GM10266 (cell line): Measurements from ENCODE around the gene PITHD1.

Experiments used
- DNase-seq: peaks from one replicate; pipeline ENCODE4 v3.0.0; 2012; ENCODE audit errors: extremely low spot score
- TF ChIP-seq, protein P1 (sequence below): IDR thresholded peaks from 2 replicates; pipeline ENCODE4 v1.5.1; 2012; ENCODE audit warnings: mild to moderate bottlenecking, low read depth; ENCODE audit not compliant: control insufficient read depth, insufficient read depth; ENCODE audit errors: missing control alignments

The PITHD1 gene

DNA sequence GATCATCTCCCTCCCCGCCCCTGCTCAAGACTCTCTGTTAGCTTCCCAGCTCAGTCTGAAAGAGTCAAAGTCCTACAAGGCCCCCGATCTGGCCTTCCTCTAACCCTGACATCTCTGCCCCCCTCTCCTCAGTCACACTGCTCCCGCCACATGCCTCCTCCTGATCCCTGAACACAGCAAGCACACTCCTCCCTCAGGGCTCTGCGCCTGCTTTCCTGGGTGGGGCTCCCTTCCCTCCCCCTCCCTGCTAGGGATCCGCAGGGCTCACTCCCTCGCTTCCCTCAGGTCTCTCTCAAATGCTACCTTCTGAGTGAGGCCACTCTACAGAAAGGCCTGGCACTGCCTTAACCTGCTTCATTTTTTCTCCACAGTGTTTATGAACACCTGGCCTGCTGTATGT lies 28.1 kb downstream of the PITHD1 start:
- TF ChIP-seq, protein P1, sequence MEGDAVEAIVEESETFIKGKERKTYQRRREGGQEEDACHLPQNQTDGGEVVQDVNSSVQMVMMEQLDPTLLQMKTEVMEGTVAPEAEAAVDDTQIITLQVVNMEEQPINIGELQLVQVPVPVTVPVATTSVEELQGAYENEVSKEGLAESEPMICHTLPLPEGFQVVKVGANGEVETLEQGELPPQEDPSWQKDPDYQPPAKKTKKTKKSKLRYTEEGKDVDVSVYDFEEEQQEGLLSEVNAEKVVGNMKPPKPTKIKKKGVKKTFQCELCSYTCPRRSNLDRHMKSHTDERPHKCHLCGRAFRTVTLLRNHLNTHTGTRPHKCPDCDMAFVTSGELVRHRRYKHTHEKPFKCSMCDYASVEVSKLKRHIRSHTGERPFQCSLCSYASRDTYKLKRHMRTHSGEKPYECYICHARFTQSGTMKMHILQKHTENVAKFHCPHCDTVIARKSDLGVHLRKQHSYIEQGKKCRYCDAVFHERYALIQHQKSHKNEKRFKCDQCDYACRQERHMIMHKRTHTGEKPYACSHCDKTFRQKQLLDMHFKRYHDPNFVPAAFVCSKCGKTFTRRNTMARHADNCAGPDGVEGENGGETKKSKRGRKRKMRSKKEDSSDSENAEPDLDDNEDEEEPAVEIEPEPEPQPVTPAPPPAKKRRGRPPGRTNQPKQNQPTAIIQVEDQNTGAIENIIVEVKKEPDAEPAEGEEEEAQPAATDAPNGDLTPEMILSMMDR, result no peak
- DNase-seq, result no peak

DNA sequence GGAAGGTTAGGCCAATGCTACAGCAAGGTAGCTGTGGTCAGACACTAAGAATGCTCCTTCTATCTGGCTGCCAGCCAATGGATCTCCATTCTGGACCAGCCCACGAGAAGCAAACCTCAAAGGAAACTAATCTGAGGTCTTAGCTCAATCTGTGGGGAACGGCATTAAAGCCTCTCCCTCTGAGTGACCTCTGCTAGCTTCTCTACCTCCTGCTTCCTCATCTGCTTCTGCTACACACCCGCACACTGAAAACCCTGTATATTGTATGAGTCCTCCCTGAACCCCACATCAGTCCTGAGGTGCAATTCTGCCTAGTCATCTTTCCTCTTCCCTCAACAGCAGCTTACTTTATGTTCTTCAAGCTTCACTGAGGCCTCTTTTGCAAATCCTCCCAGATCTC lies 29.2 kb downstream of the PITHD1 start:
- no peak for DNase-seq
- TF ChIP-seq, protein P1, result no peak

DNA sequence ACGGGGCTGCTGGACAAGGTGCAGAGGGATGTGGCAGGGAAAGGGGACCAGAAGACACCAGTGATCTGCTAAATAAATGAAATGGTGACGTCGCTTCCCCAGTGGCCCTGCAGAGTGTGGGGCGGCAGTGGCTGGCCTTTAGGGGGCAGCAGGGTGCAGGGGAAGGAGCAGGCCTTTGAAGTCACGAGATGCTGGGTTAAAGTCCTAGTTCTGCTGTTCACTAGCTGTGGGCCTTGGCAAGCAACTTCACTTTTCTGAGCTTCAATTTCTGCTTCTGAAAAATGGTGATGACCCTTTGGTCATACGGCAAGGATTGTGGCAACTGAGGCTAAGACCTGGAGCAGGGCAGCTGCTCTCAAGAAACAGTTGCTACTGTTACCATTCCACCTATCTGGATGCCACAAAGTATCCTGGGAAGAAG lies 31.5 kb downstream of the PITHD1 start:
- TF ChIP-seq, protein P1, result peak; percentile 94
- peak; percentile 82 for DNase-seq

DNA sequence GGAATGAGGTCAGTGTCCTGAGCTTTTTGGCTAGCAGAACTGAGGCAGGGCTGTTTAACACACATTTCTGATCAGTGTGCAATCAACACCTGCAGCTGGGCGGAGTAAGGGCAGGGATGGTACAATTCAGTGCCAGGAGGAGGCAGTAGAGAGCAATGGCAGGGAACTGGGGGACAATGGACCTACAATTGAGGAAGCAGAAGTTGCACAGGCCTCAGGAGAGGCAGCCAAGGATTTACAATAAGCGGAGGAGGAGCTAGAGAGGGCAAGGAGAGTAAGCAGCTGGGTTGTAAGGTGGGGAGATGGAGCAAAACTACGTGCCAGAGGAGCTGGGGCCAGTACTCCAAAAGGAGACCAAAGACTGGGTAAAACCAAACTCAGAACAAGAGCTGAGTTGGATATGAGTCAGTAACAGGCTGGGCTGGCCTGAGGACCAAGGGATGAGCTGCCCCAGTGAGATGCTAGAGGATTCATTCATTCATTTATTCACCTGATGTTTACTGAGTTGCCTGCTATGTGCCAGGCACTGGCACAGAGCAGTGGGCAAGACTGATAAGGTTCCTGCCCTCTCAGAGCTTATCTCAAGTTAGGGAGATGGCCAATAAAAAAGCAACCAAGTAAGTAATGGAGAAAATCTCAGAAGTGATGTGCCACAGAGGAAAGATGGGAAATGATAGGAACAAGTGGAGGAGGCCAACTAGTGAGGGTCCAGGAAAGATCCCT lies 32.8 kb downstream of the PITHD1 start:
- peak; percentile 70 for DNase-seq
- TF ChIP-seq, protein P1, result peak; percentile 81

DNA sequence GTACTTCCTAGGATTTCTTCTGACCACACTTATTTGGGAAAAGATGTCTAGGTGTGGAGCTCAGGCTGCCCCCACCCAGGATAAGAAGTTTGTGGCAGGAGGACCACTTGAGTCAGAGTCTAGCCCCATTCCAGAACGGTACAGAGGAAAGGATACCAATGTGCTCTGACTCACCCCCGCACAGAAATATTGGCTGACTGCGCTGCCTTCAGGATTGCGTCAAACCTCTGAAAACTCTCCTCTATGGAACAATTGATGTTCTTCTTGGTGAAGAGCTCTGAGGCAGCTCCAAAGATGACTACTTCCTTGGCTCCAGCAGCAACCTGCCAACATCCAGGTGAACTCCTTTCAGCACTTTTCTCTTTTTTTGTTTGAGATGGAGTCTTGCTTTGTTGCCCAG lies 35.8 kb downstream of the PITHD1 start:
- DNase-seq, result no peak
- TF ChIP-seq, protein P1, result no peak

DNA sequence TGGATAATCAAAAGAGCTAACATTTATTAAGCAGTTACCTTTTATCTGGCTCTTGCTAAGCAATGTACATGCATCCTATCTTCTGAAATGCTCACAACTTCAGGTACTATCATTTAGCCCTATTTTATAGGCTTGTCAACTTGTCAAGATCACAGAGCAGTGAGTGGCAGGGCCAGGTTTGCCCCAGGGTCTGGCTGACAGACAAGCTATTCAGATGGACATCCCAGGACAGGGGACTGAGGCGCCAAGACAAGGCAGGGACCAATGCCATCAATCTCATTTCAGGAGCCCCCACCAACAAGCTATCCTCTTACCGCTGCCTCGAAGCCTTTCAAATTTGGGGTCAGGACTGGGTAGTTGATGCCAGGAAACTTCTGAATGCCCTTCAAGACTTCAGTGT lies 38.1 kb downstream of the PITHD1 start:
- no peak for DNase-seq
- TF ChIP-seq, protein P1, result no peak

DNA sequence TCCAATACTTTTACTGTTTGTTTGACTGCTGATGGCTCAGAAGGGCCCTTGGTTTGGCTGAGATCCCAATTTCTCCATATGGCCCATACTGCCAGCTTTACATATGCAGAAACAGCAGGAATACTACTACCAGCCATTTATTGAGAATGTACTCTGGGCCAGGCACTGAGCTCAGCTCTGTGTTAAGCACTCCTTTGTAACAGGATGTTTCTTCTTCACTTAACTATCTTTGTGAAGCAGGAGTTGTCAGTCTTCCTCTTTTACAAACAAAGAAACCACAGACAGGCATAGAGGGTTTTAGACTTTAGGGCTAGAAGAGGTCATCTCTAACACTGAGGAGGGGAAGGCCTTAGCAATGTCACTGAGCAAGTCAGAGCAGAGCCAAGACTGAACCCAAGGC lies 38.7 kb downstream of the PITHD1 start:
- no peak for DNase-seq
- TF ChIP-seq, protein P1, result no peak
